ENCODE measurements around the gene UVRAG.

Gene UVRAG

GRCh38 chr11:75813622-75814039 lies 1.4 kb upstream of the UVRAG start:
- H2BK12ac ChIP-seq (ENCODE audit: low read length in 2 of 2), result no peak overlapping the region
- peaks cover 0 to 3% of the 10 kb centered on the region in 2 experiments for H3K27me3 ChIP-seq (ENCODE audit: control insufficient read depth in 1 of 2, insufficient read depth in 1 of 2, low read length in 2 of 2)
- no peak overlapping the region for H2BK120ac ChIP-seq (ENCODE audit: low read depth, low read length)
- peak overlapping the region in 1 of 2 experiments; percentile 88 for H3K4me3 ChIP-seq (ENCODE audit: insufficient read depth in 1 of 2, low read depth in 1 of 2, low read length in 2 of 2)
- no peak overlapping the region for H2BK5ac ChIP-seq (ENCODE audit: low read depth, low read length, poor library complexity, severe bottlenecking)
- H3K23ac ChIP-seq (ENCODE audit: low read length in 2 of 2), result no peak overlapping the region
- H2AFZ ChIP-seq (ENCODE audit: low read depth, low read length), result no peak overlapping the region
- peak overlapping the region; percentile 92 for H3K9ac ChIP-seq (ENCODE audit: low read length)
- peak overlapping the region in 1 of 2 experiments; percentile 44 for H3K4ac ChIP-seq (ENCODE audit: low read depth in 1 of 2, low read length in 2 of 2)
- peak overlapping the region; percentile 56 for H2AK5ac ChIP-seq (ENCODE audit: low read length, severe bottlenecking)
- no peak overlapping the region for H3K14ac ChIP-seq (ENCODE audit: low read length in 2 of 2)
- H3K79me1 ChIP-seq (replicated peaks; ENCODE audit: low read length, poor library complexity, severe bottlenecking), result peaks cover 15% of the 10 kb centered on the region
- peak overlapping the region in 1 of 2 experiments; percentile 28 for H3K18ac ChIP-seq (ENCODE audit: low read depth in 1 of 2, low read length in 2 of 2)
- no peak overlapping the region for H3K27ac ChIP-seq (ENCODE audit: low read length, poor library complexity, severe bottlenecking)
- no peak overlapping the region for H3K4me2 ChIP-seq (ENCODE audit: low read length, poor library complexity, severe bottlenecking)
- no peaks in the 10 kb centered on the region for H3K9me3 ChIP-seq (ENCODE audit: control insufficient read depth, low read length)
- H4K91ac ChIP-seq (ENCODE audit: low read length), result no peak overlapping the region
- H3K36me3 ChIP-seq (ENCODE audit: control insufficient read depth in 1 of 2, insufficient read depth in 2 of 2, low read depth in 1 of 2, low read length in 2 of 2), result no peaks in the 10 kb centered on the region
- 78% methylated on average over 1 of the region's 1 CpG for WGBS
- H2BK15ac ChIP-seq (ENCODE audit: low read depth, poor library complexity, severe bottlenecking), result no peak overlapping the region
- H4K8ac ChIP-seq (ENCODE audit: low read length), result peak overlapping the region; percentile 4
- DNase-seq, result peak; percentile 30
- peaks cover 9% of the 10 kb centered on the region for H3K4me1 ChIP-seq (ENCODE audit: control insufficient read depth, insufficient read depth, low read depth, low read length)

DNA sequence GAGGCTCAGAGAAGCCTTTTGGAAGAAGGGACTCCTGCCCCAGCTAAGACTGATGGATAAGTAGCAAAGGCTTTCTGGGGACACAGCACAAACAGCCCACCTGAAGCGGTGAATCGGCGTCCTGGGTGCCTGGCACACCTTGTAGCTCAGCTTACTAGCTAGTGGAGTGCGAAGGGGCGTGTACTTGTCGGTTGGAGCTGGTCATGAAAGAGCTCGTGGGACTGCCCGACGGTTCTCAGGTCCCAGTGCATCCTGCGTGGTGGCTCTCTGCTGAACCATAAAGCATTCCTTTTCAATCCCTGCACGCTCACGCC lies 690 bp upstream of the UVRAG start:
- Histone ChIP-seq H3K4me3 (ENCODE audit: insufficient read depth in 1 of 2, low read depth in 1 of 2, low read length in 2 of 2) (peak overlapping the region; percentile 70 to 88), H4K91ac (ENCODE audit: low read length) (no peak overlapping the region), H4K8ac (ENCODE audit: low read length) (peak overlapping the region; percentile 2), H3K9me3 (ENCODE audit: control insufficient read depth, low read length) (no peaks in the 10 kb centered on the region), H2BK120ac (ENCODE audit: low read depth, low read length) (no peak overlapping the region), H3K9ac (ENCODE audit: low read length) (peak overlapping the region; percentile 92), H3K18ac (ENCODE audit: low read depth in 1 of 2, low read length in 2 of 2) (peak overlapping the region; percentile 82), H3K4me2 (ENCODE audit: low read length, poor library complexity, severe bottlenecking) (peak overlapping the region; percentile 86), H2BK12ac (ENCODE audit: low read length in 2 of 2) (no peak overlapping the region), H2BK15ac (ENCODE audit: low read depth, poor library complexity, severe bottlenecking) (peak overlapping the region; percentile 2), H3K27ac (ENCODE audit: low read length, poor library complexity, severe bottlenecking) (peak overlapping the region; percentile 68), H3K36me3 (ENCODE audit: control insufficient read depth in 1 of 2, insufficient read depth in 2 of 2, low read depth in 1 of 2, low read length in 2 of 2) (no peaks in the 10 kb centered on the region), H2AK5ac (ENCODE audit: low read length, severe bottlenecking) (no peak overlapping the region), H3K79me1 (replicated peaks; ENCODE audit: low read length, poor library complexity, severe bottlenecking) (peaks cover 19% of the 10 kb centered on the region), H3K23ac (ENCODE audit: low read length in 2 of 2) (no peak overlapping the region), H2AFZ (ENCODE audit: low read depth, low read length) (peak overlapping the region; percentile 83), H3K27me3 (ENCODE audit: control insufficient read depth in 1 of 2, insufficient read depth in 1 of 2, low read length in 2 of 2) (peaks cover 0 to 3% of the 10 kb centered on the region in 2 experiments), H3K4ac (ENCODE audit: low read depth in 1 of 2, low read length in 2 of 2) (peak overlapping the region in 1 of 2 experiments; percentile 3), H2BK5ac (ENCODE audit: low read depth, low read length, poor library complexity, severe bottlenecking) (no peak overlapping the region), H3K4me1 (ENCODE audit: control insufficient read depth, insufficient read depth, low read depth, low read length) (peaks cover 9% of the 10 kb centered on the region), H3K14ac (ENCODE audit: low read length in 2 of 2) (peak overlapping the region in 1 of 2 experiments; percentile 23)
- WGBS, result 2% methylated on average over 12 of the region's 12 CpGs
- DNase-seq, result no peak

- peak overlapping the region; percentile 73 for H4K8ac ChIP-seq (ENCODE audit: low read length)
- H2BK12ac ChIP-seq (ENCODE audit: low read length in 2 of 2), result peak overlapping the region in 1 of 2 experiments; percentile 80
- peak overlapping the region; percentile 76 for H4K91ac ChIP-seq (ENCODE audit: low read length)
- H3K36me3 ChIP-seq (ENCODE audit: control insufficient read depth in 1 of 2, insufficient read depth in 2 of 2, low read depth in 1 of 2, low read length in 2 of 2), result no peaks in the 10 kb centered on the region
- peaks cover 22% of the 10 kb centered on the region for H3K79me1 ChIP-seq (replicated peaks; ENCODE audit: low read length, poor library complexity, severe bottlenecking)
- H3K18ac ChIP-seq (ENCODE audit: low read depth in 1 of 2, low read length in 2 of 2), result peak overlapping the region; percentile 94 to 97
- peak overlapping the region in 1 of 2 experiments; percentile 85 for H3K14ac ChIP-seq (ENCODE audit: low read length in 2 of 2)
- peak overlapping the region; percentile 55 for H2BK120ac ChIP-seq (ENCODE audit: low read depth, low read length)
- WGBS, result under 1% methylated on average over 51 of the region's 60 CpGs
- H3K4me2 ChIP-seq (ENCODE audit: low read length, poor library complexity, severe bottlenecking), result peak overlapping the region; percentile 97
- no peaks in the 10 kb centered on the region for H3K9me3 ChIP-seq (ENCODE audit: control insufficient read depth, low read length)
- peaks cover 9% of the 10 kb centered on the region for H3K4me1 ChIP-seq (ENCODE audit: control insufficient read depth, insufficient read depth, low read depth, low read length)
- peak overlapping the region in 1 of 2 experiments; percentile 83 for H3K23ac ChIP-seq (ENCODE audit: low read length in 2 of 2)
- H3K9ac ChIP-seq (ENCODE audit: low read length), result peak overlapping the region; percentile 92
- peaks cover 0 to 3% of the 10 kb centered on the region in 2 experiments for H3K27me3 ChIP-seq (ENCODE audit: control insufficient read depth in 1 of 2, insufficient read depth in 1 of 2, low read length in 2 of 2)
- peak; percentile 73 for DNase-seq
- no peak overlapping the region for H2BK5ac ChIP-seq (ENCODE audit: low read depth, low read length, poor library complexity, severe bottlenecking)
- peak overlapping the region; percentile 87 to 88 for H3K4me3 ChIP-seq (ENCODE audit: insufficient read depth in 1 of 2, low read depth in 1 of 2, low read length in 2 of 2)
- no peak overlapping the region for H2AK5ac ChIP-seq (ENCODE audit: low read length, severe bottlenecking)
- peak overlapping the region; percentile 86 for H2BK15ac ChIP-seq (ENCODE audit: low read depth, poor library complexity, severe bottlenecking)
- H3K27ac ChIP-seq (ENCODE audit: low read length, poor library complexity, severe bottlenecking), result peak overlapping the region; percentile 40
- H2AFZ ChIP-seq (ENCODE audit: low read depth, low read length), result peak overlapping the region; percentile 74
- H3K4ac ChIP-seq (ENCODE audit: low read depth in 1 of 2, low read length in 2 of 2), result peak overlapping the region; percentile 91 to 94
These were observed 547 bp downstream of the UVRAG start for GRCh38 chr11:75815345-75816168.

- WGBS, result 75% methylated on average over 5 of the region's 6 CpGs
- Histone ChIP-seq H3K23ac (ENCODE audit: low read length in 2 of 2) (no peak overlapping the region), H2AFZ (ENCODE audit: low read depth, low read length) (no peak overlapping the region), H3K4me2 (ENCODE audit: low read length, poor library complexity, severe bottlenecking) (peak overlapping the region; percentile 97), H3K14ac (ENCODE audit: low read length in 2 of 2) (no peak overlapping the region), H3K18ac (ENCODE audit: low read depth in 1 of 2, low read length in 2 of 2) (peak overlapping the region in 1 of 2 experiments; percentile 44), H2BK12ac (ENCODE audit: low read length in 2 of 2) (no peak overlapping the region), H3K4ac (ENCODE audit: low read depth in 1 of 2, low read length in 2 of 2) (peak overlapping the region in 1 of 2 experiments; percentile 11), H2BK5ac (ENCODE audit: low read depth, low read length, poor library complexity, severe bottlenecking) (no peak overlapping the region), H3K36me3 (ENCODE audit: control insufficient read depth in 1 of 2, insufficient read depth in 2 of 2, low read depth in 1 of 2, low read length in 2 of 2) (no peaks in the 10 kb centered on the region), H3K4me1 (ENCODE audit: control insufficient read depth, insufficient read depth, low read depth, low read length) (peaks cover 9% of the 10 kb centered on the region), H3K27me3 (ENCODE audit: control insufficient read depth in 1 of 2, insufficient read depth in 1 of 2, low read length in 2 of 2) (no peaks in the 10 kb centered on the region), H2BK120ac (ENCODE audit: low read depth, low read length) (no peak overlapping the region), H3K4me3 (ENCODE audit: insufficient read depth in 1 of 2, low read depth in 1 of 2, low read length in 2 of 2) (peak overlapping the region in 1 of 2 experiments; percentile 88), H4K8ac (ENCODE audit: low read length) (no peak overlapping the region), H2AK5ac (ENCODE audit: low read length, severe bottlenecking) (no peak overlapping the region), H3K27ac (ENCODE audit: low read length, poor library complexity, severe bottlenecking) (no peak overlapping the region), H3K9ac (ENCODE audit: low read length) (peak overlapping the region; percentile 92), H3K79me1 (replicated peaks; ENCODE audit: low read length, poor library complexity, severe bottlenecking) (peaks cover 25% of the 10 kb centered on the region), H2BK15ac (ENCODE audit: low read depth, poor library complexity, severe bottlenecking) (no peak overlapping the region), H3K9me3 (ENCODE audit: control insufficient read depth, low read length) (no peaks in the 10 kb centered on the region), H4K91ac (ENCODE audit: low read length) (no peak overlapping the region)
- peak; percentile 28 for DNase-seq
These were observed 1.7 kb downstream of the UVRAG start for GRCh38 chr11:75816561-75817239.

Measured in mesenchymal stem cell (in vitro differentiated cells and primary cell).